ENCODE measurements around the gene LRRFIP1.
A peak's percentile ranks its signal among the peaks of the same experiment; 100 is the strongest.

The LRRFIP1 gene

GRCh38 chr2:237691029-237691907 is 63.9 kb downstream of the LRRFIP1 start:
- no peak for DNase-seq

GRCh38 chr2:237691908-237692600 is 64.7 kb downstream of the LRRFIP1 start:
- peak; percentile 95 for DNase-seq

- DNase-seq: no peak
Measured at GRCh38 chr2:237692601-237693290, 65.4 kb downstream of the LRRFIP1 start.

- no peak for DNase-seq
Measured at GRCh38 chr2:237693291-237693994, 66.1 kb downstream of the LRRFIP1 start.

- no peak for DNase-seq
Measured at GRCh38 chr2:237694415-237695194, 67.2 kb downstream of the LRRFIP1 start.

- no peak for DNase-seq
Measured at GRCh38 chr2:237695201-237695780, 67.9 kb downstream of the LRRFIP1 start.

GRCh38 chr2:237696461-237696860 is 69.1 kb downstream of the LRRFIP1 start:
- DNase-seq: no peak

- peak; percentile 40 for DNase-seq
Measured at GRCh38 chr2:237697586-237698357, 70.4 kb downstream of the LRRFIP1 start.

- no peak for DNase-seq
Measured at GRCh38 chr2:237698358-237698694, 70.9 kb downstream of the LRRFIP1 start.

GRCh38 chr2:237699870-237700511 is 72.6 kb downstream of the LRRFIP1 start:
- no peak for DNase-seq

- DNase-seq: peak; percentile 81
Measured at GRCh38 chr2:237700512-237701032, 73.2 kb downstream of the LRRFIP1 start.

- no peak for DNase-seq
Measured at GRCh38 chr2:237701033-237701858, 73.9 kb downstream of the LRRFIP1 start.

- DNase-seq: no peak
Measured at GRCh38 chr2:237701859-237702390, 74.5 kb downstream of the LRRFIP1 start.

- DNase-seq: peak; percentile 25
Measured at GRCh38 chr2:237702441-237703391, 75.3 kb downstream of the LRRFIP1 start.

GRCh38 chr2:237704501-237705434 is 77.4 kb downstream of the LRRFIP1 start:
- no peak for DNase-seq

- no peak for DNase-seq
Measured at GRCh38 chr2:237706257-237706656, 78.9 kb downstream of the LRRFIP1 start.

- DNase-seq: no peak
Measured at GRCh38 chr2:237708065-237708398, 80.6 kb downstream of the LRRFIP1 start.
